ENCODE data around the gene SLC35F3. TPM values are rescaled to one million over a fixed set of nuclear protein-coding genes. Genes with fewer than 3 reads are reported as not detected.

SLC35F3 gene
- total and polyA plus RNA-seq, 2 experiments from 2014 or later, result 1.0 to 3.2 TPM

GRCh38 chr1:233994112-233994511 lies 89.6 kb downstream of the SLC35F3 start (continued):
- TF ChIP-seq REST (IDR thresholded peaks at IDR 0.05; ENCODE audit: unreplicated experiment) (no peak), STAT1 (IDR thresholded peaks at IDR 0.05; ENCODE audit: unreplicated experiment) (no peak)

GRCh38 chr1:233998456-233998855 lies 94.0 kb downstream of the SLC35F3 start:
- Histone ChIP-seq H3K27ac (ENCODE audit: low read depth) (no peak overlapping the region), H3K36me3 (ENCODE audit: insufficient read depth) (no peaks in the 10 kb centered on the region), H4K20me1 (replicated peaks; ENCODE audit: insufficient read depth) (no peaks in the 10 kb centered on the region), H3K27me3 (ENCODE audit: insufficient read depth) (no peaks in the 10 kb centered on the region), H3K79me2 (replicated peaks; ENCODE audit: insufficient read depth) (no peaks in the 10 kb centered on the region), H3K4me1 (ENCODE audit: insufficient read depth) (peaks cover 24% of the 10 kb centered on the region), H3K4me3 (no peak overlapping the region), H3F3A (replicated peaks; ENCODE audit: low read depth) (no peaks in the 10 kb centered on the region), H3K9me2 (ENCODE audit: insufficient read depth) (peaks cover 4% of the 10 kb centered on the region; the same call in 1 of the 2 replicates), H2AFZ (no peak overlapping the region), H3K4me2 (no peak overlapping the region)
- no peak for ATAC-seq
- peaks cover 24% of the 10 kb centered on the region for H3K4me1 Mint-ChIP-seq
- no peak overlapping the region for H3K4me3 Mint-ChIP-seq
- H3K27me3 Mint-ChIP-seq (ENCODE audit: insufficient read depth, low read depth, poor library complexity), result no peaks in the 10 kb centered on the region
- H3K27ac Mint-ChIP-seq, result no peak overlapping the region
- TF ChIP-seq CREB1 (CRISPR knock-in tag; IDR thresholded peaks at IDR 0.05; ENCODE audit: low read depth), result no peak
- TF ChIP-seq JUNB (IDR thresholded peaks at IDR 0.05; ENCODE audit: unreplicated experiment), result no peak
- no peak for TF ChIP-seq REST (IDR thresholded peaks at IDR 0.05; ENCODE audit: unreplicated experiment)
- TF ChIP-seq EZH2 (IDR thresholded peaks at IDR 0.05; ENCODE audit: low read depth, unreplicated experiment), result no peak
- TF ChIP-seq POLR2AphosphoS5 (IDR thresholded peaks at IDR 0.05; ENCODE audit: low read depth), result no peak
- no peak for TF ChIP-seq STAT1 (IDR thresholded peaks at IDR 0.05; ENCODE audit: unreplicated experiment)
- TF ChIP-seq ZNF114 (CRISPR knock-in tag; IDR thresholded peaks at IDR 0.05), result no peak
- TF ChIP-seq ETS1 (IDR thresholded peaks at IDR 0.05), result no peak
- TF ChIP-seq ZNF462 (CRISPR knock-in tag; IDR thresholded peaks at IDR 0.05), result no peak
- no peak for TF ChIP-seq NANOG (IDR thresholded peaks at IDR 0.05; ENCODE audit: borderline replicate concordance)
- H3K9me3 Mint-ChIP-seq, result no peaks in the 10 kb centered on the region
- no peaks in the 10 kb centered on the region for H3K36me3 Mint-ChIP-seq (ENCODE audit: low read depth)
- DNase-seq (ENCODE audit: low spot score), result no peak
